Tibial nerve (tissue), 4 donors: Measurements from ENCODE around the gene TEP1.

Source experiments
- CTCF ChIP-seq, 5 experiments: fragments of 200-600 bp in 3 of 5; fragments of 450-650 bp in 2 of 5; sonication (generic) in 3 of 5; IDR thresholded peaks; one replicate each; pipeline ENCODE4 v1.5.1; 2016 to 2019; ENCODE audit warnings: antibody characterized with exemption in 5 of 5, mild to moderate bottlenecking in 3 of 5, moderate library complexity in 2 of 5
- EP300 ChIP-seq, 2 donors: sonication (generic); formaldehyde crosslinking; IDR thresholded peaks; one replicate each; pipeline ENCODE4 v1.6.1; 2017; ENCODE audit warnings: antibody characterized with exemption in 2 of 2, mild to moderate bottlenecking in 1 of 2
- POLR2A ChIP-seq, 2 donors: fragments of 450-650 bp; IDR thresholded peaks; one replicate each; pipeline ENCODE4 v1.6.1; 2017; ENCODE audit warnings: antibody characterized with exemption in 2 of 2, mild to moderate bottlenecking in 2 of 2, moderate library complexity in 2 of 2

- TF ChIP-seq EP300 (IDR thresholded peaks at IDR 0.05): no peak
- no peak for TF ChIP-seq POLR2A (IDR thresholded peaks at IDR 0.05)
- no peak for TF ChIP-seq CTCF (IDR thresholded peaks at IDR 0.05)
Observed at GRCh38 chr14:20341646-20342045, 71.7 kb downstream of the TEP1 start.
